Stimulated activated naive B cell treated with anti-CD40 and anti-IgM and Interleukin-4, amounts not matched to agents 10 μg/mL and 1 μg/mL and 100 μg/mL, for 72 hours (primary cell): ENCODE measurements around the gene SLC9A2.

Experiments
- ATAC-seq, 2 donors: fragments of 150-1000 bp; cut with Tn5 transposase; replicated peaks; 2 replicates each; pipeline ENCODE4 v1.10.0; 2021; ENCODE audit warnings: moderate library complexity in 1 of 2
- DNase-seq: peaks from one replicate; pipeline ENCODE4 v3.0.0; 2021
- H3K27ac Mint-ChIP-seq: one replicate; pipeline ENCODE4 v1.8.0; 2022; ENCODE audit warnings: mild to moderate bottlenecking, mixed read lengths
- H3K27me3 Mint-ChIP-seq, 2 donors: one replicate each; pipeline ENCODE4 v1.8.0; 2022; ENCODE audit warnings: mixed read lengths in 2 of 2
- H3K36me3 Mint-ChIP-seq, 2 donors: one replicate each; pipeline ENCODE4 v1.8.0; 2022; ENCODE audit warnings: mixed read lengths in 2 of 2, mild to moderate bottlenecking in 1 of 2
- H3K4me1 Mint-ChIP-seq, 2 donors: one replicate each; pipeline ENCODE4 v1.8.0; 2022; ENCODE audit warnings: mixed read lengths in 2 of 2, mild to moderate bottlenecking in 1 of 2
- H3K4me3 Mint-ChIP-seq, 2 donors: one replicate each; pipeline ENCODE4 v1.8.0; 2022; ENCODE audit warnings: mild to moderate bottlenecking in 2 of 2, mixed read lengths in 2 of 2, moderate library complexity in 1 of 2
- H3K9me3 Mint-ChIP-seq, 2 donors: one replicate each; pipeline ENCODE4 v1.8.0; 2022; ENCODE audit warnings: mixed read lengths in 2 of 2, mild to moderate bottlenecking in 1 of 2

SLC9A2 gene

DNA sequence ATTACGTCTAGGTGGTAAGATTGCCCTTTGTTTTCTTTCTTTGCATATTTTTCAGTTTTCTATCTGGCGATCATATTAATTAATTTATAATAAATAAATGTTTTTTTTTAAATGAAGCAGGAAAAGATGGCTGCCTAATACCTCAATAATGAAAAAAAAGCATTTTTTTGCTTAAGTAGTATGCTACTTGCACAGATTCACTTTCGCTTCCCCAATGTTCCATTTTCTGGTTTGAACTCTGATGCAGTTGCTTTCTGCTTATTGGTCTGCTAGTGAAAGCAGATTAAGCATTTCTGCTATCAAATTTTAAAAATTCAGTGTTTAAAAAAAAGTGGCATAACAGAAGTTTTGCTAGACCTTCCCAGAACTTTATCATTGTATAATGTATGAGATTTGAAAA is 130.6 kb downstream of the SLC9A2 start:
- H3K27me3 Mint-ChIP-seq, result no peaks in the 10 kb centered on the region
- H3K27ac Mint-ChIP-seq, result no peak overlapping the region

DNA sequence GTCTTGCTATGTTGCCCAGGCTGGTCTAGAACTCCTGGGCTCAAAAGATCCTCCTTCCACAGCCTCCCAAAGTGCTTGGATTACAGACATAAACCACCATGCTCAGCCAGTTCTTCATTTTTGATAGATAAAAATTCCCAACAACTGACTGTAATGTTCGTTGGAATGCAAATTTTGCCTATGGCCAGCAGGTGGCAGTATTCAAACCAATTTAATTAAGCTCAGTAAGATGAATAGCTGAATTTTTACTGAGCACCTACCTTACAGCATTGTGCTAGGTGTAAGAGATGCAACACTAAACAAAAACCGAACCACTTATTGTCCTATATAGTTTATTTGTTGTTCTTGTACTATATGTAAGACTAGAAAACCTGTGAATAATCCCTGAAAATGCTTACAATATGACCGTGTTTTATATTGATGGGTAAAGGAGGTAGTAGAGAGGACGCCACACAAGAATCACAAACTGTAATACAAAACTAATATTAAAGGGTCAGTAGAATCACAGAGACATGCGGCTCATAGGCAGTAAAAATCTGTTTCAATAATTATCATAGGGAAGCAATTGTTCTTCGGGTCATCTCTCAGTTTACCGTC is 134.3 kb downstream of the SLC9A2 start:
- Mint-ChIP-seq H3K36me3 (peaks cover 2 to 5% of the 10 kb centered on the region in 2 donors), H3K9me3 (no peaks in the 10 kb centered on the region), H3K27me3 (no peaks in the 10 kb centered on the region), H3K27ac (no peak overlapping the region), H3K4me3 (no peak overlapping the region), H3K4me1 (peaks cover 0 to 6% of the 10 kb centered on the region in 2 donors)
- no peak for DNase-seq
- peak in 1 of 2 donors; percentile 49 for ATAC-seq

More for the DNA sequence above, 130.6 kb downstream of the SLC9A2 start:
- ATAC-seq (no peak), DNase-seq (no peak)
- Mint-ChIP-seq H3K36me3 (peaks cover 2 to 6% of the 10 kb centered on the region in 2 donors), H3K4me3 (no peak overlapping the region), H3K4me1 (peaks cover 0 to 6% of the 10 kb centered on the region in 2 donors), H3K9me3 (peaks cover 1 to 2% of the 10 kb centered on the region in 2 donors)

DNA sequence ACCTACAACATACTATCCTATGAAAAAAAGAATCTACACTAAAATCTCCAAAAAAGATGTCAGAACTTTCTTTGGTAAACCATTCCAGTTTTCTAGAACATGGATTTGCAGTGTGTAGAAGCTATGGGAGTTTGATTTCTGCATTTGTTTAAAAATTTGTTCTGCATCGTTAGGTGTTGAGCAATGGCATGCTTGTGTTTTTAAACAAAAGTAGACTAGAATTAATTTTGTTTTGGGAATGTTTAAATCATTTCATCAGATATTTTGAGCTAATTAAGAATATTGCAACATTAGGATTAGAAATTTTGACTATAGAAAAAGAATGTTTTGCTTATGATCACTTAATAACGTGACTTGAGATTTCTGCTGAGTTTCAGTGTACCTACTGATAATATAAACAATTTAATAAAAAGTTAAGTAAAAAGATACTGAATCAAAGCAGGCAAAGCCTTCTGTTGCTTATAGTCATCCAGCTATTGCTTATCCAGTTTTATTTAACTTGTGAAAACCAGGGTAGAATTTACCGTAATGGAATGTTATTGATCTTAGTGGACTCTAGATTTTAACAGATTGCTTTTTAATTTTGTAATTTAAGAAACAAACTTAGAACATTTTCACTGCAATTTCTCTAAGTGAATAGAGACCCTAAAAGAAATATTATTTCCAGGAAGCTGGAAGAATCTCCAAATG is 135.2 kb downstream of the SLC9A2 start:
- Mint-ChIP-seq H3K27me3 (no peaks in the 10 kb centered on the region), H3K27ac (no peak overlapping the region), H3K4me1 (peaks cover 0 to 6% of the 10 kb centered on the region in 2 donors), H3K9me3 (no peaks in the 10 kb centered on the region), H3K4me3 (no peak overlapping the region), H3K36me3 (peaks cover 2 to 5% of the 10 kb centered on the region in 2 donors)
- ATAC-seq, result no peak
- DNase-seq, result no peak

DNA sequence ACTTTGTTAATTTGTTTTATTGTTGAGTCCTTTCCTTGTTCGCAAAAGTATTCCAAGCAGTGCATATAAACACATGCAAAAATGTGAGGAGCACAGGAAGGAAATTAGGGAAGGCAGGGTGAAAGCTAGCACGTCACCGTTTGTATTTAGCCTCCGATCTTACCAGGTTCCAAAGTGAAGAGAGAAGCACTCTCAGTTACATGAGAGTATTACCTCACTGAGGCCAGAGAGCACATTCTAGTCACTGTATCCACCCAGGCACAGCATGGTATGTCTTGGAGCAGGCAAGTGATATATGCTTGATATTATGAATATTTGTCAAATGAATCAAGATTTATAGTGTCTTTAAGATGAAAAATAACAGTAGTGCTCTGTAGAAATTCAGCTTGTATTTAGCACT is 135.9 kb downstream of the SLC9A2 start:
- Mint-ChIP-seq H3K9me3 (no peaks in the 10 kb centered on the region), H3K4me3 (no peak overlapping the region), H3K27me3 (no peaks in the 10 kb centered on the region), H3K27ac (no peak overlapping the region), H3K36me3 (peaks cover 2 to 5% of the 10 kb centered on the region in 2 donors), H3K4me1 (peaks cover 0 to 5% of the 10 kb centered on the region in 2 donors)
- ATAC-seq (no peak), DNase-seq (no peak)

DNA sequence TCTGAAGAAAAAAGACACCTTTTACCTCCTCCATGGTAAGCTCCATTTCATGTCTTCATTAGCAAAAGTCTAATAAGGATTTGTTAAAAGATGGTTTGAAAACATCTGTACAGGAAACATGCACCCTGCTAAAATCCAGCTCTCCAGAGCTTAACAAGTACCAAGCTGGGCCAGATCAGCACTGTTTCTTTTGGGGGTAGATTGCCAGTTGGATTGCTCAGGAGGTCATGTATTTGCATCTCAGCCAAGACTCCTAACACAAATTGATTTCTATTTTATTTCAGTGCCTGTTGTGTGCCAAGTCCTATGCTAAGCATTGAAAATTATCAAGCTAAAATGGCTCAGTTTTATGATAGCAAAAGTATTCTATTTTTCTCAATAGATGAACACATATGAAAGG is 139.1 kb downstream of the SLC9A2 start:
- H3K4me3 Mint-ChIP-seq, result no peak overlapping the region

More for the DNA sequence above, 139.1 kb downstream of the SLC9A2 start:
- Mint-ChIP-seq H3K4me1 (no peaks in the 10 kb centered on the region), H3K27ac (no peak overlapping the region), H3K9me3 (no peaks in the 10 kb centered on the region), H3K36me3 (peaks cover 8 to 11% of the 10 kb centered on the region in 2 donors), H3K27me3 (no peaks in the 10 kb centered on the region)
- ATAC-seq, result no peak
- DNase-seq, result no peak
